HEK293T (cell line): Measurements from ENCODE around the gene CD27.

ENCODE experiments used
- CTBP1 ChIP-seq: fragments of 450-650 bp; IDR thresholded peaks from 2 replicates; pipeline ENCODE4 v1.6.1; 2016; ENCODE audit warnings: borderline replicate concordance
- ELF4 ChIP-seq: fragments of 450-650 bp; IDR thresholded peaks from 2 replicates; pipeline ENCODE4 v1.6.1; 2017; ENCODE audit warnings: antibody characterized with exemption
- TARDBP ChIP-seq: fragments of 450-650 bp; IDR thresholded peaks from 2 replicates; pipeline ENCODE4 v1.6.1; 2016

GRCh38 chr12:6452245-6452943 lies 7.6 kb downstream of the CD27 start:
- TF ChIP-seq CTBP1: no peak
- no peak for TF ChIP-seq ELF4
- no peak for TF ChIP-seq TARDBP
